ENCODE results near the gene TRPC3. TPM values are rescaled to one million over a fixed set of nuclear protein-coding genes. Genes with fewer than 3 reads are reported as not detected.
"Not testable (repeated sequence)": the region's sequence is repeated elsewhere in the genome, so short reads cannot be mapped to it uniquely, and the experiment has no call there.

Gene TRPC3
- total and polyA plus RNA-seq, 12 donors, result 0.07 to 2.1 (median 0.13) TPM; not detected in 1

DNA sequence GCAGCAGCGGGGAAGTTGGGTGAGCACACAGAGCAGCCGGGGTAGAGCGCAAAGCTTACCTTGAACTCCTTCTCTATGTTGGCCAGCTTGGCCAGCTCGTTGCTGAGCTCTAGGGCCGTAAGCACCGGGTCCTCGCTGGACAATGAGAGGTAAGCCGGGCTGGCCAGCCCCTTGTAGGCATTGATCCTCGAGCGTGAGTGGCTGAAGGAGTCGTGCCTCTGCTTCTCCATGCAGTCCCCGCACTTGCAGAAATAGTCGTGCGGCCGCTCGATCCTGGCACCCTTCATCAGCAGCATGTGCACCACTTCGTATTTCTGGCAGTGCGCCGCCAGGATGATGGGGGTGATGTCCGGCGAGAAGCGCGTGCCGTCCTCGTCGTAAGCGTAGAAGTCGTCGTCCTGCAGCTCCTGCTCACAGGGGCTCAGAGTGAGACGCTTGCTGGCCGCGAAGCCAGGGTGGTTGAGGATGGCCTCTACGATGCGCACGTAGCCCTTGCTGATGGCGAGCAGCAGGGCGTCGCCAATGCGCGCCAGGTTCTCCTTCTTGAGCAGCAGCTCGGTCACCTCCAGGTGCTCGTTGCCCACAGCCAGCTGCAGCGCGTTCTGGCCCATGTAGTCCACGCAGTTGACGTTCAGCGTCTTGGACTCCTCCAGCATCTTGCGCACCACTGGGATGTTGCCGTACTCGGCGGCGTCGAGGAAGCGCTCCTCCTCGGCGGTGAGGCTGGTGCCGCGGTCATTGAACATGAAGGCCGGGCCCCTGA lies 19.5 kb downstream of the TRPC3 start:
- intact Hi-C loops (cut with DNase I), result no loop called here
- TF ChIP-seq, protein P1, sequence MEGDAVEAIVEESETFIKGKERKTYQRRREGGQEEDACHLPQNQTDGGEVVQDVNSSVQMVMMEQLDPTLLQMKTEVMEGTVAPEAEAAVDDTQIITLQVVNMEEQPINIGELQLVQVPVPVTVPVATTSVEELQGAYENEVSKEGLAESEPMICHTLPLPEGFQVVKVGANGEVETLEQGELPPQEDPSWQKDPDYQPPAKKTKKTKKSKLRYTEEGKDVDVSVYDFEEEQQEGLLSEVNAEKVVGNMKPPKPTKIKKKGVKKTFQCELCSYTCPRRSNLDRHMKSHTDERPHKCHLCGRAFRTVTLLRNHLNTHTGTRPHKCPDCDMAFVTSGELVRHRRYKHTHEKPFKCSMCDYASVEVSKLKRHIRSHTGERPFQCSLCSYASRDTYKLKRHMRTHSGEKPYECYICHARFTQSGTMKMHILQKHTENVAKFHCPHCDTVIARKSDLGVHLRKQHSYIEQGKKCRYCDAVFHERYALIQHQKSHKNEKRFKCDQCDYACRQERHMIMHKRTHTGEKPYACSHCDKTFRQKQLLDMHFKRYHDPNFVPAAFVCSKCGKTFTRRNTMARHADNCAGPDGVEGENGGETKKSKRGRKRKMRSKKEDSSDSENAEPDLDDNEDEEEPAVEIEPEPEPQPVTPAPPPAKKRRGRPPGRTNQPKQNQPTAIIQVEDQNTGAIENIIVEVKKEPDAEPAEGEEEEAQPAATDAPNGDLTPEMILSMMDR (IDR thresholded peaks at IDR 0.05), result no peak
- TF ChIP-seq POLR2A (IDR thresholded peaks at IDR 0.05), result no peak
- H3K9me3 ChIP-seq (replicated peaks in 1 of 3), result no peaks in the 10 kb centered on the region
- no peaks in the 10 kb centered on the region for H3K36me3 ChIP-seq (replicated peaks in 1 of 2)
- H3K4me1 ChIP-seq (replicated peaks in 1 of 2), result no peaks in the 10 kb centered on the region
- whole genome bisulfite sequencing, 4 donors, result 58 to 83% (median 75%) methylated on average over 49 to 59 of the region's 59 CpGs
- DNase-seq, result no peak
- no peaks in the 10 kb centered on the region for H3K27me3 ChIP-seq
- no peak overlapping the region for H3K27ac ChIP-seq
- no peak overlapping the region for H3K4me3 ChIP-seq

DNA sequence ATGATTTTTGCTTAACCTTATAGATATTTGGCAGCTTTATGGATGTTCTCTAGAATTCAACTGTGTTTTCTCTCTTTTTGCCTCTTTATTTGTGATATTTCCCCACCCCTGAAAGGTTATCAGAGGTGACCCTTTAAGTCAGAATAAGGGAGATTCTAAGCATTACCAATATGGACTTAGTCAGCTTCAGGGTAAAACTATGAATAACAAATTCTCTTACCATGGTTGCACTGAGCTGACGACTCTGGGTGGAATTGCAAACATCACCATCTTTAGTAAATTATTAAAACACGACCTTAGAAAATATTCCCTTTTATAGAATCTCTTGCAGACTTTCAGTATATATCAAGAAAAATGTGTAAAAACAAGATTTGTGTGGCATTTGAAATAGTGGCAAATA lies 21.6 kb downstream of the TRPC3 start:
- no peak for DNase-seq
- Histone ChIP-seq H3K27ac (no peak overlapping the region), H3K4me1 (replicated peaks in 1 of 2) (no peaks in the 10 kb centered on the region), H3K27me3 (no peaks in the 10 kb centered on the region), H3K4me3 (no peak overlapping the region), H3K36me3 (replicated peaks in 1 of 2) (no peaks in the 10 kb centered on the region), H3K9me3 (replicated peaks in 1 of 3) (no peaks in the 10 kb centered on the region)
- TF ChIP-seq POLR2A (IDR thresholded peaks at IDR 0.05), result no peak
- TF ChIP-seq, protein P1 (IDR thresholded peaks at IDR 0.05), result no peak
- intact Hi-C loops (cut with DNase I), result no loop called here
- WGBS, 4 donors, result 57 to 63% (median 60%) methylated on average over 2 of the region's 2 CpGs

DNA sequence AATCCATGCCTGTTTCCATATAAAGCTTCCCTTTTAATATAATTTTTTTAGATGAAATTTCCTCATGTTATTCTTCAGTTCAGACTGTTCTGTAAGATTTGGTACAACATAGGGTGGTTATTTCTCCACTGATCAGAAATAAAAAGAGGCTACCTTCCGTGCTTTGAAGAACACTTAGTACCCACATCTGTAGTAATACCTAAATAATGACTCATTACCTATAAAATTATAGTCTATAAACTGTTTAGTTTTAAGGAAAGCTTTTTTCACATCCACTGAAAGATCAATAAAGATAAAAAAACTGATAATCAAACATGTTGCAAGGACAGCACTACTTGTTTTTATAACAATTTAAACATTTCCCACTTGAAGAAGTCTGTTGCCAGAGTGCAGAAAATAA lies 23.9 kb downstream of the TRPC3 start:
- Histone ChIP-seq H3K27me3 (no peaks in the 10 kb centered on the region), H3K27ac (no peak overlapping the region), H3K9me3 (replicated peaks in 1 of 3) (no peaks in the 10 kb centered on the region), H3K36me3 (replicated peaks in 1 of 2) (no peaks in the 10 kb centered on the region), H3K4me3 (no peak overlapping the region), H3K4me1 (replicated peaks in 1 of 2) (no peaks in the 10 kb centered on the region)
- TF ChIP-seq, protein P1 (IDR thresholded peaks at IDR 0.05), result no peak
- TF ChIP-seq POLR2A (IDR thresholded peaks at IDR 0.05), result no peak
- 80 to 96% (median 84%) methylated on average over 1 of the region's 1 CpG for WGBS, 4 donors
- no peak for DNase-seq
- intact Hi-C loops (cut with DNase I), result no loop called here

GRCh38 chr4:121926490-121926889 lies 25.4 kb downstream of the TRPC3 start:
- H3K9me3 ChIP-seq (replicated peaks in 1 of 3); H3K27me3 ChIP-seq; H3K27ac ChIP-seq; H3K4me3 ChIP-seq; intact Hi-C loops (cut with DNase I); DNase-seq; H3K4me1 ChIP-seq (replicated peaks in 1 of 2); H3K36me3 ChIP-seq (replicated peaks in 1 of 2): not testable (repeated sequence)
- WGBS, 4 donors, result 83 to 94% (median 86%) methylated on average over 5 of the region's 5 CpGs

GRCh38 chr4:121923306-121923705 lies 28.6 kb downstream of the TRPC3 start:
- DNase-seq, result no peak
- Histone ChIP-seq H3K4me1 (replicated peaks in 1 of 2) (no peaks in the 10 kb centered on the region), H3K36me3 (replicated peaks in 1 of 2) (no peaks in the 10 kb centered on the region), H3K9me3 (replicated peaks in 1 of 3) (no peaks in the 10 kb centered on the region), H3K4me3 (no peak overlapping the region), H3K27me3 (no peaks in the 10 kb centered on the region), H3K27ac (no peak overlapping the region)
- no peak for TF ChIP-seq POLR2A (IDR thresholded peaks at IDR 0.05)
- TF ChIP-seq, protein P1 (IDR thresholded peaks at IDR 0.05), result no peak
- 54 to 82% (median 80%) methylated on average over 1 of the region's 1 CpG for WGBS, 4 donors
- intact Hi-C loops (cut with DNase I), result no loop called here
